Heart left ventricle (tissue), 16 donors: ENCODE results near the gene FOXF2. TPM values are rescaled to one million over a fixed set of nuclear protein-coding genes. Genes with fewer than 3 reads are reported as not detected.
A peak's percentile ranks its signal among the peaks of the same experiment; 100 is the strongest.

Source experiments
- ATAC-seq, 4 donors: fragments of 200-7000 bp; cut with Tn5 transposase; one replicate each; pipeline ENCODE4 v1.9.1; 2020 to 2022; ENCODE audit warnings: moderate library complexity in 4 of 4, mild to moderate bottlenecking in 3 of 4, moderate number of reproducible peaks in 1 of 4
- DNase-seq, 5 donors: peaks; one replicate each; pipeline ENCODE4 v3.0.0-alpha.2; 2020
- H3K27ac ChIP-seq, 12 donors: fragments of 200-600 bp; sonication (generic) in 4 of 12; one replicate each; pipeline versions ENCODE4 v1.5.0 to v1.8.0; 2016 to 2022; ENCODE audit warnings: mild to moderate bottlenecking in 2 of 12
- H3K27me3 ChIP-seq, 9 donors: fragments of 200-600 bp; sonication (generic) in 2 of 9; one replicate each; pipeline versions ENCODE4 v1.5.1 to v1.8.0; 2016 to 2022; ENCODE audit warnings: mild to moderate bottlenecking in 3 of 9
- H3K36me3 ChIP-seq, 9 donors: fragments of 200-600 bp; sonication (generic) in 2 of 9; one replicate each; pipeline versions ENCODE4 v1.5.0 to v1.8.0; 2018 to 2022; ENCODE audit warnings: mild to moderate bottlenecking in 2 of 9
- H3K4me1 ChIP-seq, 12 donors: fragments of 200-600 bp; sonication (generic) in 4 of 12; one replicate each; pipeline versions ENCODE4 v1.5.0 to v1.8.0; 2016 to 2022; ENCODE audit warnings: mild to moderate bottlenecking in 3 of 12
- H3K4me3 ChIP-seq, 12 donors: fragments of 200-600 bp; sonication (generic) in 4 of 12; one replicate each; pipeline versions ENCODE4 v1.5.0 to v1.8.0; 2017 to 2022; ENCODE audit warnings: mild to moderate bottlenecking in 9 of 12, moderate library complexity in 4 of 12
- H3K9me3 ChIP-seq, 12 donors: fragments of 200-600 bp; sonication (generic) in 4 of 12; one replicate each; pipeline versions ENCODE4 v1.5.0 to v1.8.0; 2016 to 2022; ENCODE audit warnings: mild to moderate bottlenecking in 1 of 12
- CTCF ChIP-seq, 12 donors: fragments of 200-600 bp; sonication (generic) in 4 of 12; IDR thresholded peaks; one replicate each; pipeline versions ENCODE4 v1.5.0 to v1.8.0; 2018 to 2022; ENCODE audit warnings: antibody characterized with exemption in 12 of 12, mild to moderate bottlenecking in 5 of 12
- POLR2A ChIP-seq, 2 donors: fragments of 450-650 bp; IDR thresholded peaks; one replicate each; pipeline ENCODE4 v1.6.1; 2017; ENCODE audit warnings: antibody characterized with exemption in 2 of 2, mild to moderate bottlenecking in 2 of 2, moderate library complexity in 2 of 2
- WGBS, 4 donors: extraction: QIAGEN DNeasy Blood & Tissue Kit in 2 of 4; methylation state at CpG; one replicate each; pipeline versions ENCODE4 v1.1.5 to v1.1.7; 2013 to 2018; 5-methylcytosine and 5-hydroxymethylcytosine counted together
- intact Hi-C, 10 donors: fragments of 100-400 bp; cut with DNase I; formaldehyde crosslinking; loops; one replicate each; pipeline versions ENCODE4 v1.11.1 to v1.14.2; 2022
- polyA plus RNA-seq, 2 donors: library from polyadenylated mRNA; stranded (reverse); fragments of 200-250 nt; gene quantifications; one replicate each; pipeline ENCODE4 v1.2.3, GENCODE V29; 2013
- total RNA-seq, 9 donors: library from RNA; depleted of rRNA in 2 of 9; stranded (reverse); fragments of >200 nt in 2 of 9; fragmentation: NEBNext Ultra II Directional in 3 of 9; extraction: Animal tissue kit (Norgen Biotek cat#: 25700) in 3 of 9; gene quantifications; one replicate each; pipeline versions ENCODE4 v1.1.0 to v1.2.4, GENCODE V29; 2016 to 2023
- donor health status: ischemic (EF 13 %, LVEDD 7.1; RV severe dilation, severe dysfunction).
- donor health status: healthy with polysubstance abuse.
- donor health status: DM: no; HTN: yes; CAD: no.
- donor health status: DM: no; HTN: no; CAD: no.
- donor health status: ischemic (EF 25% LVEDD 6.9; RV normal size, moderate dysfunction).
- donor health status: ischemic (EF 25% LVEDD 5.7; RV mildly dilated, moderate dysfunction).
- donor health status: healthy.
- donor health status: DM: yes; HTN: yes; CAD: no.
- donor health status: ischemic (EF 35%, LVEDD 5.7; RV mildly dilated, moderate dysfunction).
- donor health status: nonischemic (EF 11% LVEDD 7.7; RV severe dilation, severe dysfunction).
- donor health status: DM: yes; HTN: yes; CAD: no.
- donor health status: PGD.
- donor health status: ischemic (EF 29% LVEDD 5.4; RV normal size, mild dysfunction).
- donor health status: nonischemic (EF 23%, LVEDD 6.1; RV moderate dilation, normal function).

FOXF2 gene
- total and polyA plus RNA-seq, 11 donors, result 0.09 to 0.35 (median 0.16) TPM; not detected in 2

- intact Hi-C loops, result loop anchor here in 2 of 10 donors (5.0 to 10.0 kb wide), 2 partner anchors 464 to 467 kb away; no protein-coding TSS in a partner anchor
- no peaks in the 10 kb centered on the region for H3K36me3 ChIP-seq
- peaks cover 0 to 44% (median 22%) of the 10 kb centered on the region in 12 donors for H3K4me1 ChIP-seq
- TF ChIP-seq POLR2A (IDR thresholded peaks at IDR 0.05), result no peak
- no peak for TF ChIP-seq CTCF (IDR thresholded peaks at IDR 0.05)
- DNase-seq, result no peak
- peak overlapping the region in 2 of 12 donors; percentile 11 to 13 for H3K4me3 ChIP-seq
- 3 to 6% (median 3%) methylated on average over 40 to 60 of the region's 60 CpGs for WGBS, 4 donors
- no peak overlapping the region for H3K27ac ChIP-seq
- no peak for ATAC-seq
- H3K9me3 ChIP-seq, result no peaks in the 10 kb centered on the region
- peaks cover 75 to 100% (median 96%) of the 10 kb centered on the region in 9 donors for H3K27me3 ChIP-seq
These were observed 10.2 kb upstream of the FOXF2 start for GRCh38 chr6:1379017-1379787.

- Histone ChIP-seq H3K9me3 (no peaks in the 10 kb centered on the region), H3K27me3 (peaks cover 81 to 100% (median 96%) of the 10 kb centered on the region in 9 donors), H3K27ac (no peak overlapping the region), H3K4me3 (no peak overlapping the region), H3K4me1 (peaks cover 0 to 50% (median 23%) of the 10 kb centered on the region in 12 donors), H3K36me3 (no peaks in the 10 kb centered on the region)
- intact Hi-C loops, result loop anchor here (1.0 to 10.0 kb wide), 11 partner anchors 465 to 787 kb away; no protein-coding TSS in a partner anchor
- no peak for TF ChIP-seq POLR2A (IDR thresholded peaks at IDR 0.05)
- no peak for TF ChIP-seq CTCF (IDR thresholded peaks at IDR 0.05)
- DNase-seq, result no peak
- WGBS, 4 donors, result 5 to 6% (median 5%) methylated on average over 5 to 6 of the region's 6 CpGs
- no peak for ATAC-seq
These were observed 9.6 kb upstream of the FOXF2 start for GRCh38 chr6:1379788-1380147.

GRCh38 chr6:1380625-1381427 lies 8.6 kb upstream of the FOXF2 start:
- Histone ChIP-seq H3K4me3 (no peak overlapping the region), H3K36me3 (no peaks in the 10 kb centered on the region), H3K4me1 (peaks cover 0 to 50% (median 26%) of the 10 kb centered on the region in 12 donors), H3K9me3 (no peaks in the 10 kb centered on the region), H3K27me3 (peaks cover 89 to 100% (median 99%) of the 10 kb centered on the region in 9 donors), H3K27ac (no peak overlapping the region)
- DNase-seq (no peak), ATAC-seq (no peak)
- 7 to 12% (median 9%) methylated on average over 20 of the region's 20 CpGs for WGBS, 4 donors
- intact Hi-C loops, result loop anchor here (1.0 to 10.0 kb wide), 11 partner anchors 466 to 789 kb away; no protein-coding TSS in a partner anchor
- TF ChIP-seq POLR2A (IDR thresholded peaks at IDR 0.05) (no peak), CTCF (IDR thresholded peaks at IDR 0.05) (no peak)
